HepG2 (cell line): ENCODE measurements around the gene HNRNPL.
"Not testable (repeated sequence)": the region's sequence is repeated elsewhere in the genome, so short reads cannot be mapped to it uniquely, and the experiment has no call there.

Source experiments
- JUN ChIP-seq: sonication (generic); formaldehyde crosslinking; IDR thresholded peaks from 2 replicates; pipeline ENCODE4 v1.4.0; 2020; ENCODE audit warnings: mild to moderate bottlenecking, missing genetic modification reagents
- SMC3 ChIP-seq: IDR thresholded peaks from 2 replicates; pipeline ENCODE4 v1.6.1; 2011; ENCODE audit warnings: low read length, improper control_type of control experiment
- ZNF232 ChIP-seq: sonication (generic); formaldehyde crosslinking; IDR thresholded peaks from 2 replicates; pipeline ENCODE4 v1.4.0; 2020; ENCODE audit warnings: missing genetic modification reagents, borderline replicate concordance

DNA sequence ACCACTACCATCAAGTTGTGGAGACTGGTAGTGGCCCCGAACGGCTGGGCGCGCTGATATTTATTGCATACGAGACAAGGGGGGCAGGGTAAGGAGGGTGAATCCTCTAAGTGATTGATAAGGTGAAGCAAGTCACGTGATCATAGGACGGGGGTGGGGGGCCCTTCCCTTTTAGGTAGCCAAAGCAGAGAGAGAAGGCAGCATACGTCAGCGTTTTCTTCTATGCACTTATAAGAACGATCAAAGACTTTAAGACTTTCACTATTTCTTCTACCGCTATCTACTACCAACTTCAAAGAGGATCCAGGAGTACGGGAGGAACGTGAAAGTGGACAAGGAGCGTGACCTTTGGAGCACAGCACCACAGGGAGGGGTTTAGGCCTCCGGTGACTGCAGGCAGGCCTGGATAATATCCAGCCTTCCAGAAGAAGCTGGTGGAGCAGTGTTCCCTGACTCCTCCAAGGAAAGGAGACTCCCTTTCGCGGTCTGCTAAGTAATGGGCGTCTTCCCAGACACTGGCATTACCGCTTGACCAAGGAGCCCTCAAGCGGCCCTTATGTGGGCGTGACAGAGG is 9.9 kb upstream of the HNRNPL start:
- not testable (repeated sequence) for TF ChIP-seq SMC3; ZNF232 (CRISPR knock-in tag); JUN (CRISPR knock-in tag)
